Right renal cortex interstitium (tissue), 3 donors: ENCODE measurements around the gene PCDHA6. TPM values are rescaled to one million over a fixed set of nuclear protein-coding genes. Genes with fewer than 3 reads are reported as not detected.
"Not testable (repeated sequence)": the region's sequence is repeated elsewhere in the genome, so short reads cannot be mapped to it uniquely, and the experiment has no call there.

Experiments
- DNase-seq, 3 donors: peaks; one replicate each; pipeline ENCODE4 v3.0.0-alpha.2; 2013; ENCODE audit warnings: low read depth in 3 of 3, low spot score in 2 of 3
- polyA plus RNA-seq, 3 donors: library from polyadenylated mRNA; unstranded; fragments of 120-200 nt; gene quantifications; one replicate each; pipeline ENCODE4 v1.2.1, GENCODE V29; 2013; ENCODE audit not compliant: insufficient read length in 3 of 3

Gene PCDHA6
- polyA plus RNA-seq, 3 donors: 0.33 to 0.47 (median 0.44) TPM

GRCh38 chr5:140821375-140822280 lies 6.1 kb upstream of the PCDHA6 start, which contains the start of gene PCDHA5:
Gene PCDHA5, plus strand, starts transcription at chr5:140821613.
- DNase-seq: no peak

GRCh38 chr5:140822281-140822629 lies 5.5 kb upstream of the PCDHA6 start:
- no peak for DNase-seq

GRCh38 chr5:140822969-140823368 lies 4.8 kb upstream of the PCDHA6 start:
- DNase-seq: not testable (repeated sequence)

GRCh38 chr5:140823475-140823874 lies 4.3 kb upstream of the PCDHA6 start:
- DNase-seq: no peak

GRCh38 chr5:140828362-140828737 lies 590 bp downstream of the PCDHA6 start:
- DNase-seq: no peak

GRCh38 chr5:140829511-140830501 lies 2.0 kb downstream of the PCDHA6 start:
- DNase-seq: not testable (repeated sequence)

- no peak for DNase-seq
Measured at GRCh38 chr5:140833993-140834392, 6.2 kb downstream of the PCDHA6 start, which contains the start of gene PCDHA7. Gene PCDHA7, plus strand, starts transcription at chr5:140834269. Its CDS starts 115 bp downstream, at chr5:140834384.

GRCh38 chr5:140834439-140835008 lies 6.8 kb downstream of the PCDHA6 start:
- not testable (repeated sequence) for DNase-seq

- DNase-seq: no peak
Measured at GRCh38 chr5:140835622-140836510, 8.1 kb downstream of the PCDHA6 start.

GRCh38 chr5:140840978-140841962 lies 13.5 kb downstream of the PCDHA6 start, which contains the start of gene PCDHA8:
Gene PCDHA8, plus strand, starts transcription at chr5:140841187. Its CDS starts 135 bp downstream, at chr5:140841322.
- no peak for DNase-seq

GRCh38 chr5:140842798-140843733 lies 15.3 kb downstream of the PCDHA6 start:
- DNase-seq: no peak

GRCh38 chr5:140848139-140849102 lies 20.7 kb downstream of the PCDHA6 start, which contains the start of gene PCDHA9:
Gene PCDHA9, plus strand, starts transcription at chr5:140848382. Its CDS starts 114 bp downstream, at chr5:140848496.
- not testable (repeated sequence) for DNase-seq

- DNase-seq: not testable (repeated sequence)
Measured at GRCh38 chr5:140849831-140850634, 22.3 kb downstream of the PCDHA6 start.

- no peak for DNase-seq
Measured at GRCh38 chr5:140855772-140856674, 28.3 kb downstream of the PCDHA6 start, which contains the start of gene PCDHA10. Gene PCDHA10, plus strand, starts transcription at chr5:140855897. Its CDS starts 152 bp downstream, at chr5:140856049.
